ENCODE results near the gene RBM47.
A peak's percentile ranks its signal among the peaks of the same experiment; 100 is the strongest.
"Not testable (repeated sequence)": the region's sequence is repeated elsewhere in the genome, so short reads cannot be mapped to it uniquely, and the experiment has no call there.

Gene RBM47

GRCh38 chr4:40446839-40447238 lies 182.8 kb downstream of the RBM47 start:
- no peak overlapping the region for H3K4me3 ChIP-seq (ENCODE audit: low read length)
- DNase-seq (ENCODE audit: low read depth) = peak; percentile 99
- TF ChIP-seq, protein P1, sequence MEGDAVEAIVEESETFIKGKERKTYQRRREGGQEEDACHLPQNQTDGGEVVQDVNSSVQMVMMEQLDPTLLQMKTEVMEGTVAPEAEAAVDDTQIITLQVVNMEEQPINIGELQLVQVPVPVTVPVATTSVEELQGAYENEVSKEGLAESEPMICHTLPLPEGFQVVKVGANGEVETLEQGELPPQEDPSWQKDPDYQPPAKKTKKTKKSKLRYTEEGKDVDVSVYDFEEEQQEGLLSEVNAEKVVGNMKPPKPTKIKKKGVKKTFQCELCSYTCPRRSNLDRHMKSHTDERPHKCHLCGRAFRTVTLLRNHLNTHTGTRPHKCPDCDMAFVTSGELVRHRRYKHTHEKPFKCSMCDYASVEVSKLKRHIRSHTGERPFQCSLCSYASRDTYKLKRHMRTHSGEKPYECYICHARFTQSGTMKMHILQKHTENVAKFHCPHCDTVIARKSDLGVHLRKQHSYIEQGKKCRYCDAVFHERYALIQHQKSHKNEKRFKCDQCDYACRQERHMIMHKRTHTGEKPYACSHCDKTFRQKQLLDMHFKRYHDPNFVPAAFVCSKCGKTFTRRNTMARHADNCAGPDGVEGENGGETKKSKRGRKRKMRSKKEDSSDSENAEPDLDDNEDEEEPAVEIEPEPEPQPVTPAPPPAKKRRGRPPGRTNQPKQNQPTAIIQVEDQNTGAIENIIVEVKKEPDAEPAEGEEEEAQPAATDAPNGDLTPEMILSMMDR (IDR thresholded peaks at IDR 0.05; ENCODE audit: insufficient read depth, low read depth, low read length, missing control alignments) = no peak

- H3K4me3 ChIP-seq (ENCODE audit: low read length) = not testable (repeated sequence)
- DNase-seq (ENCODE audit: low read depth) = peak; percentile 83
Measured at GRCh38 chr4:40446261-40446750, 183.4 kb downstream of the RBM47 start.

- TF ChIP-seq, protein P1 (IDR thresholded peaks at IDR 0.05; ENCODE audit: insufficient read depth, low read depth, low read length, missing control alignments) = no peak
- DNase-seq (ENCODE audit: low read depth) = no peak
Measured at GRCh38 chr4:40445671-40446070, 184.0 kb downstream of the RBM47 start.

GRCh38 chr4:40441430-40441829 lies 188.2 kb downstream of the RBM47 start:
- DNase-seq (ENCODE audit: low read depth) = no peak
- no peak overlapping the region for H3K4me3 ChIP-seq (ENCODE audit: low read length)
- TF ChIP-seq, protein P1 (IDR thresholded peaks at IDR 0.05; ENCODE audit: insufficient read depth, low read depth, low read length, missing control alignments) = no peak

More at GRCh38 chr4:40445671-40446070, 184.0 kb downstream of the RBM47 start:
- no peak overlapping the region for H3K4me3 ChIP-seq (ENCODE audit: low read length)

GRCh38 chr4:40439519-40439918 lies 190.1 kb downstream of the RBM47 start:
- DNase-seq (ENCODE audit: low read depth) = peak; percentile 46
- no peak overlapping the region for H3K4me3 ChIP-seq (ENCODE audit: low read length)
- TF ChIP-seq, protein P1 (IDR thresholded peaks at IDR 0.05; ENCODE audit: insufficient read depth, low read depth, low read length, missing control alignments) = no peak

DNA sequence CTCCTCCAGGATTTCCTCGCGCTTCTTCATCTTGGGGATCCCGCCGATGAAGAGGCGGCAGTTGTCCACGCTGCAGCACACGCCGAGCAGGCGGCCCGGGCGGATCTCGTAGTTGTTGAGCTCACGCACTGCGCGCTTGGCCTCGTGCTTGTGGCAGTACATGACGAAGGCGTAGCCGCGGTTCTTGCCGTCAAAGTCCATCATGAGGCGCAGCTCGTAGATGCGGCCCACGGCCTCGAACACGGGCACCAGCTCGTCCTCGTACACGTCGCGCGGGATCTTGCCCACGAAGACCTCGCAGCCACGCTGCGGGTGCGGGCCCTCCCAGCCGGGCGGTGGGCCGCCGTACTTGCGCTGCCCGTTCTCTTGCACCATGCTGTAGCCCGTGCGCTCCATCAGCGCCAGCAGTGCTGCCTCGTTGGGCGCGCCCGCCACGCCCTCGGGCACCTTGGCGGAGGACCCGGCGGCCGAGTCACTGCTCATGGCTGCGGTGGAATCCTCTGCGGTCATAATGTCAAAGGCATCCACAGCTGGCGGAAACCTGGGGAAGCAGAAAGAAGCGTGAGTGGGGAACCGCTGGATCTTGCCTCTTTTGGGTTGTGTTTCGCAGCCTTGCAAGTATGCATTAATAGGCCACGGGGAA lies 191.2 kb downstream of the RBM47 start:
- no peak for DNase-seq (ENCODE audit: low read depth)
- no peak overlapping the region for H3K4me3 ChIP-seq (ENCODE audit: low read length)
- TF ChIP-seq, protein P1 (IDR thresholded peaks at IDR 0.05; ENCODE audit: insufficient read depth, low read depth, low read length, missing control alignments) = no peak

GRCh38 chr4:40437741-40438383 lies 191.8 kb downstream of the RBM47 start:
- H3K4me3 ChIP-seq (ENCODE audit: low read length) = no peak overlapping the region
- no peak for DNase-seq (ENCODE audit: low read depth)
- TF ChIP-seq, protein P1 (IDR thresholded peaks at IDR 0.05; ENCODE audit: insufficient read depth, low read depth, low read length, missing control alignments) = no peak

- DNase-seq (ENCODE audit: low read depth); H3K4me3 ChIP-seq (ENCODE audit: low read length): not testable (repeated sequence)
Measured at GRCh38 chr4:40435306-40435705, 194.4 kb downstream of the RBM47 start.

Measured in epithelial cell of esophagus (primary cell).